Fibroblast of lung (primary cell): ENCODE measurements around the gene UFC1.

Experiments used
- CTCF ChIP-seq, 2 donors: IDR thresholded peaks in 1 of 2; conservative IDR thresholded peaks in 1 of 2; 1 replicate in 1 of 2; 2 replicates in 1 of 2; pipeline ENCODE4 v1.5.1; 2011 to 2012; ENCODE audit warnings: low read length in 2 of 2, control low read depth in 1 of 2, inconsistent platforms in 1 of 2, low read depth in 1 of 2, mild to moderate bottlenecking in 1 of 2
- EZH2 ChIP-seq: IDR thresholded peaks from 2 replicates; pipeline ENCODE4 v1.5.1; 2012; ENCODE audit warnings: low read length, control low read depth, mild to moderate bottlenecking; ENCODE audit errors: missing control alignments

- no peak for TF ChIP-seq CTCF (conservative IDR thresholded peaks at IDR 0.05 in 1 of 2, IDR thresholded peaks at IDR 0.05 in 1 of 2; ENCODE audit: low read depth in 1 of 2, low read length in 2 of 2)
- TF ChIP-seq EZH2 = no peak
Measured at GRCh38 chr1:161200992-161201835, 47.4 kb downstream of the UFC1 start.
